Left renal cortex interstitium (tissue), 4 donors: ENCODE results near the gene KDM2B. TPM values are rescaled to one million over a fixed set of nuclear protein-coding genes. Genes with fewer than 3 reads are reported as not detected.

Experiments used
- DNase-seq, 4 donors: peaks; one replicate each; pipeline ENCODE4 v3.0.0-alpha.2; 2013; ENCODE audit warnings: low read depth in 4 of 4, low spot score in 2 of 4, missing footprints in 1 of 4
- polyA plus RNA-seq, 4 donors: library from polyadenylated mRNA; unstranded; fragments of 120-200 nt; gene quantifications; one replicate each; pipeline ENCODE4 v1.2.1, GENCODE V29; 2013; ENCODE audit not compliant: insufficient read length in 4 of 4

The KDM2B gene
- polyA plus RNA-seq, 4 donors = 64.1 to 88.8 (median 73.2) TPM

- no peak for DNase-seq
Observed at GRCh38 chr12:121532503-121533393, 48.1 kb downstream of the KDM2B start.

- DNase-seq = no peak
Observed at GRCh38 chr12:121531356-121531750, 49.5 kb downstream of the KDM2B start.

GRCh38 chr12:121530600-121531355 is 50.0 kb downstream of the KDM2B start:
- DNase-seq = no peak

- no peak for DNase-seq
Observed at GRCh38 chr12:121529184-121529583, 51.6 kb downstream of the KDM2B start.

- DNase-seq = no peak
Observed at GRCh38 chr12:121525411-121525810, 55.4 kb downstream of the KDM2B start.

- no peak for DNase-seq
Observed at GRCh38 chr12:121524196-121524916, 56.5 kb downstream of the KDM2B start.

- DNase-seq = no peak
Observed at GRCh38 chr12:121523741-121524140, 57.1 kb downstream of the KDM2B start.

GRCh38 chr12:121522971-121523370 is 57.9 kb downstream of the KDM2B start:
- DNase-seq = no peak

GRCh38 chr12:121520586-121521086 is 60.2 kb downstream of the KDM2B start:
- no peak for DNase-seq

- no peak for DNase-seq
Observed at GRCh38 chr12:121520119-121520518, 60.7 kb downstream of the KDM2B start.

- no peak for DNase-seq
Observed at GRCh38 chr12:121519227-121519626, 61.6 kb downstream of the KDM2B start.

- DNase-seq = no peak
Observed at GRCh38 chr12:121518656-121519055, 62.2 kb downstream of the KDM2B start.

- DNase-seq = no peak
Observed at GRCh38 chr12:121516437-121517011, 64.3 kb downstream of the KDM2B start.

- no peak for DNase-seq
Observed at GRCh38 chr12:121515615-121516014, 65.2 kb downstream of the KDM2B start.

GRCh38 chr12:121514184-121514742 is 66.6 kb downstream of the KDM2B start:
- DNase-seq = no peak

GRCh38 chr12:121513464-121514183 is 67.2 kb downstream of the KDM2B start:
- DNase-seq = no peak

- DNase-seq = no peak
Observed at GRCh38 chr12:121512561-121512960, 68.3 kb downstream of the KDM2B start.

GRCh38 chr12:121511916-121512315 is 68.9 kb downstream of the KDM2B start:
- DNase-seq = no peak

- no peak for DNase-seq
Observed at GRCh38 chr12:121509339-121509738, 71.5 kb downstream of the KDM2B start.

- no peak for DNase-seq
Observed at GRCh38 chr12:121508533-121508932, 72.3 kb downstream of the KDM2B start.
